CD14-positive monocyte (primary cell): ENCODE results near the gene TNFAIP1. TPM values are rescaled to one million over a fixed set of nuclear protein-coding genes. Genes with fewer than 3 reads are reported as not detected.

ENCODE experiments used
- DNase-seq, 3 donors: peaks; one replicate each; pipeline ENCODE4 v3.0.0-alpha.2; 2011 to 2022
- H2AFZ ChIP-seq: 2 replicates; pipeline ENCODE4 v1.6.0; 2012; ENCODE audit warnings: mild to moderate bottlenecking, low read depth, low read length, inconsistent platforms; ENCODE audit not compliant: insufficient read depth, poor library complexity, severe bottlenecking
- H3K27ac ChIP-seq, 2 donors: 1 replicate in 1 of 2; 2 replicates in 1 of 2; pipeline ENCODE4 v1.5.1; 2012 to 2013; ENCODE audit warnings: low read length in 2 of 2, control low read depth in 1 of 2, inconsistent platforms in 1 of 2, low read depth in 1 of 2, mild to moderate bottlenecking in 1 of 2
- H3K27me3 ChIP-seq, 2 donors: one replicate each; pipeline versions ENCODE4 v1.6.0 to v1.6.1; 2011 to 2013; ENCODE audit warnings: low read length in 2 of 2; ENCODE audit not compliant: control insufficient read depth in 2 of 2, insufficient read depth in 2 of 2
- H3K36me3 ChIP-seq, 2 donors: replicated peaks in 1 of 2; 1 replicate in 1 of 2; 2 replicates in 1 of 2; pipeline versions ENCODE4 v1.5.1 to v1.6.1; 2012 to 2013; ENCODE audit warnings: low read length in 2 of 2, control low read depth in 1 of 2, inconsistent platforms in 1 of 2, mild to moderate bottlenecking in 1 of 2; ENCODE audit not compliant: insufficient read depth in 2 of 2, control insufficient read depth in 1 of 2
- H3K4me1 ChIP-seq, 2 donors: 1 replicate in 1 of 2; 2 replicates in 1 of 2; pipeline versions ENCODE4 v1.5.1 to v1.6.1; 2012 to 2013; ENCODE audit warnings: low read length in 2 of 2, control low read depth in 1 of 2, inconsistent platforms in 1 of 2, mild to moderate bottlenecking in 1 of 2, moderate library complexity in 1 of 2; ENCODE audit not compliant: insufficient read depth in 2 of 2, control insufficient read depth in 1 of 2
- H3K4me2 ChIP-seq: replicated peaks from 2 replicates; pipeline ENCODE3; 2012; ENCODE audit warnings: low read length, moderate library complexity, mild to moderate bottlenecking; ENCODE audit not compliant: poor library complexity, severe bottlenecking; ENCODE audit errors: extremely low read depth
- H3K4me3 ChIP-seq, 3 experiments: fragments of 200-600 bp in 1 of 3; sonication (generic) in 1 of 3; replicated peaks in 1 of 3; 1 replicate in 2 of 3; 2 replicates in 1 of 3; pipeline ENCODE4 v1.5.1; 2011 to 2013; ENCODE audit warnings: low read length in 3 of 3, mild to moderate bottlenecking in 3 of 3, control low read depth in 2 of 3, low read depth in 2 of 3, inconsistent platforms in 1 of 3, moderate library complexity in 1 of 3
- H3K79me2 ChIP-seq: 2 replicates; pipeline ENCODE4 v1.6.0; 2012; ENCODE audit warnings: mild to moderate bottlenecking, control low read depth, inconsistent platforms, low read length, moderate library complexity; ENCODE audit not compliant: insufficient read depth
- H3K9ac ChIP-seq: 2 replicates; pipeline ENCODE4 v1.6.0; 2017; ENCODE audit warnings: low read length, mild to moderate bottlenecking; ENCODE audit not compliant: insufficient read depth, poor library complexity, severe bottlenecking
- H3K9me3 ChIP-seq, 2 donors: replicated peaks in 1 of 2; 1 replicate in 1 of 2; 2 replicates in 1 of 2; pipeline versions ENCODE4 v1.5.1 to v1.6.1; 2012 to 2013; ENCODE audit warnings: low read length in 2 of 2, control low read depth in 1 of 2; ENCODE audit not compliant: control insufficient read depth in 1 of 2, insufficient read depth in 1 of 2
- H4K20me1 ChIP-seq: 2 replicates; pipeline ENCODE4 v1.6.0; 2012; ENCODE audit warnings: mild to moderate bottlenecking, low read length, control low read depth, moderate library complexity; ENCODE audit not compliant: insufficient read depth
- H3K27ac Mint-ChIP-seq, 7 donors: one replicate each; pipeline ENCODE4 v1.8.0; 2020; ENCODE audit warnings: mild to moderate bottlenecking in 7 of 7, mixed read lengths in 7 of 7, moderate library complexity in 6 of 7, inconsistent platforms in 2 of 7
- H3K27me3 Mint-ChIP-seq, 3 donors: one replicate each; pipeline ENCODE4 v1.8.0; 2021 to 2022; ENCODE audit warnings: low read depth in 3 of 3, mild to moderate bottlenecking in 3 of 3, mixed read lengths in 3 of 3, moderate library complexity in 3 of 3, inconsistent platforms in 1 of 3
- H3K36me3 Mint-ChIP-seq, 2 donors: one replicate each; pipeline ENCODE4 v1.8.0; 2020; ENCODE audit warnings: mixed read lengths in 2 of 2, inconsistent platforms in 1 of 2, mild to moderate bottlenecking in 1 of 2
- H3K4me1 Mint-ChIP-seq: one replicate; pipeline ENCODE4 v1.8.0; 2020; ENCODE audit warnings: mild to moderate bottlenecking, mixed read lengths
- H3K4me3 Mint-ChIP-seq, 2 donors: one replicate each; pipeline ENCODE4 v1.8.0; 2020; ENCODE audit warnings: mild to moderate bottlenecking in 2 of 2, mixed read lengths in 2 of 2, moderate library complexity in 1 of 2
- H3K9me3 Mint-ChIP-seq, 7 donors: one replicate each; pipeline ENCODE4 v1.8.0; 2020 to 2022; ENCODE audit warnings: mixed read lengths in 7 of 7, mild to moderate bottlenecking in 6 of 7, moderate library complexity in 6 of 7, inconsistent platforms in 2 of 7
- CTCF ChIP-seq: fragments of 200-600 bp; IDR thresholded peaks from one replicate; pipeline ENCODE4 v1.8.0; 2022; ENCODE audit warnings: antibody characterized with exemption, mild to moderate bottlenecking
- WGBS: methylation state at CpG from one replicate; pipeline ENCODE4 v1.1.5; 2013; ENCODE audit warnings: missing lambda C conversion rate; ENCODE audit not compliant: insufficient coverage; 5-methylcytosine and 5-hydroxymethylcytosine counted together
- intact Hi-C, 2 donors: fragments of 100-400 bp; cut with micrococcal nuclease; formaldehyde crosslinking; loops; one replicate each; pipeline versions ENCODE4 v1.15.0 to v1.15.1; 2023
- polyA plus RNA-seq, 3 donors: library from polyadenylated mRNA; depleted of rRNA in 1 of 3; unstranded in 2 of 3; stranded (reverse) in 1 of 3; fragments of 300-500 nt in 2 of 3; fragments of >200 nt in 1 of 3; fragmentation: Illumina TruSeq in 2 of 3; gene quantifications; 1 replicate in 2 of 3; 2 replicates in 1 of 3; pipeline ENCODE4 v1.2.3, GENCODE V29; 2012 to 2021

The TNFAIP1 gene
- polyA plus RNA-seq, 3 donors, result 7.2 to 9.5 (median 9.4) TPM

- Histone ChIP-seq H3K9me3 (no peaks in the 10 kb centered on the region), H3K4me2 (no peak overlapping the region), H3K4me1 (peaks cover 5 to 7% of the 10 kb centered on the region in 2 donors), H3K36me3 (no peaks in the 10 kb centered on the region), H2AFZ (no peak overlapping the region), H3K27me3 (peaks cover 0 to 3% of the 10 kb centered on the region in 2 donors), H3K9ac (no peak overlapping the region), H4K20me1 (no peaks in the 10 kb centered on the region), H3K79me2 (no peaks in the 10 kb centered on the region), H3K4me3 (no peak overlapping the region), H3K27ac (no peak overlapping the region)
- TF ChIP-seq CTCF, result no peak
- WGBS, result no CpG with 5 or more reads among the region's 3 CpGs
- H3K4me3 Mint-ChIP-seq, result no peak overlapping the region
- H3K9me3 Mint-ChIP-seq, result no peaks in the 10 kb centered on the region
- peaks cover 2 to 13% (median 4%) of the 10 kb centered on the region in 3 donors for H3K27me3 Mint-ChIP-seq
- H3K27ac Mint-ChIP-seq, result no peak overlapping the region
- no peak for DNase-seq
- H3K4me1 Mint-ChIP-seq, result peaks cover 2% of the 10 kb centered on the region
- intact Hi-C loops, result no loop called here
- no peaks in the 10 kb centered on the region for H3K36me3 Mint-ChIP-seq
These were observed 37.1 kb upstream of the TNFAIP1 start for GRCh38 chr17:28298449-28298848.

DNA sequence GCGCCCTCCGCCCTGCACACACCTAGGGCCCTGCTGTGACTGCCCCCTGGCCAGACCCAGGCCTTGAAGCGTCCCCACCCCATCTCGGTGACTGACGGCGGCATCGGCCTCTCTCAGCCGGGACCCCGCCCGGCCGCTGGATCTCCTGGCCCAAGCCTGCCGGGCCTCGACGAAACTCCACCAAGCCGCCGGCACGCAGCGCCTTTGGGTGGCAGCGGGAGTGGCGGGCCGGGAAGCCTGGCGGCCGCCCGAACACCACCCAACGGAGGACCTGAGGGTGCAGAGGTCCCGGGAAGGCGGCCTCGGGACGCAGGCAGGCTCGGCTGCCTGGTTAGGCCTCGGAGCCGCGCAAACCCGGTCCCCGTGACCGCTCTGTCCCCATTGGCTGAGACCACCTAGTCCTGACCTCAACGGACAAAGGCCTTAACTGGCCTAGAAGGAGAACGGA, 28.6 kb upstream of the TNFAIP1 start:
- intact Hi-C loops, result no loop called here
- Histone ChIP-seq H3K27me3 (peaks cover 29 to 60% of the 10 kb centered on the region in 2 donors), H3K4me2 (no peak overlapping the region), H3K4me1 (no peaks in the 10 kb centered on the region), H2AFZ (no peak overlapping the region), H3K27ac (no peak overlapping the region), H3K4me3 (no peak overlapping the region), H3K36me3 (no peaks in the 10 kb centered on the region), H3K9me3 (peaks cover 0 to 10% of the 10 kb centered on the region in 2 donors), H3K79me2 (no peaks in the 10 kb centered on the region), H4K20me1 (no peaks in the 10 kb centered on the region), H3K9ac (no peak overlapping the region)
- Mint-ChIP-seq H3K4me1 (no peaks in the 10 kb centered on the region), H3K4me3 (peak overlapping the region in 1 of 2 donors; percentile 51), H3K36me3 (no peaks in the 10 kb centered on the region), H3K9me3 (peaks cover 0 to 7% (median 0%) of the 10 kb centered on the region in 7 donors), H3K27ac (no peak overlapping the region), H3K27me3 (peaks cover 36 to 67% (median 39%) of the 10 kb centered on the region in 3 donors)
- DNase-seq, result no peak
- 43% methylated on average over 36 of the region's 38 CpGs for WGBS
- TF ChIP-seq CTCF, result no peak
